ENCODE measurements around the gene HNRNPA2B1.

Gene HNRNPA2B1

GRCh38 chr7:26200444-26201246 is at the start of gene HNRNPA2B1:
Gene HNRNPA2B1, minus strand, starts transcription at chr7:26200746. Its CDS starts 169 bp downstream, at chr7:26200577.
- DNase-seq = peak; percentile 92

- DNase-seq = no peak
Measured at GRCh38 chr7:26250239-26250638, 49.7 kb upstream of the HNRNPA2B1 start.

DNA sequence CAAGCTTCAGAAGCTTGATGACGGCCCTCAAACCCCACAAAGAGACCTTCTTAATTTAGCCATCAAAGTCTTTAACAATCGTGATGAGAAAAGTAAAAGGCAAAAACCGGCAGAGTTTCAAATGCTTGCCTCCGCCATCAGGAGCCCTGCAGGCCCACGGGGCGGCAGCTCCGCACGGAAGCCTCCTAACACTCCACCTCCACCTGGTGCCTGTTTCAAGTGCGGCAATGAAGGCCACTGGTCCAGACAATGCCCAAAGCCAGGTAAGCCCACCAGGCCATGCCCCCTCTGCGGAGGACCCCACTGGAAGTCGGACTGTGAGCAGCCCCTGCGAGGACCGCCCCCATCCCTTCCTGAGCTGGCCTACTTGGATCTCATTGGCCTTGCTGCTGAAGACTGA is 44.6 kb upstream of the HNRNPA2B1 start:
- DNase-seq = no peak

GRCh38 chr7:26238032-26238431 is 37.5 kb upstream of the HNRNPA2B1 start:
- no peak for DNase-seq

- no peak for DNase-seq
Measured at GRCh38 chr7:26237035-26237807, 36.7 kb upstream of the HNRNPA2B1 start.

DNA sequence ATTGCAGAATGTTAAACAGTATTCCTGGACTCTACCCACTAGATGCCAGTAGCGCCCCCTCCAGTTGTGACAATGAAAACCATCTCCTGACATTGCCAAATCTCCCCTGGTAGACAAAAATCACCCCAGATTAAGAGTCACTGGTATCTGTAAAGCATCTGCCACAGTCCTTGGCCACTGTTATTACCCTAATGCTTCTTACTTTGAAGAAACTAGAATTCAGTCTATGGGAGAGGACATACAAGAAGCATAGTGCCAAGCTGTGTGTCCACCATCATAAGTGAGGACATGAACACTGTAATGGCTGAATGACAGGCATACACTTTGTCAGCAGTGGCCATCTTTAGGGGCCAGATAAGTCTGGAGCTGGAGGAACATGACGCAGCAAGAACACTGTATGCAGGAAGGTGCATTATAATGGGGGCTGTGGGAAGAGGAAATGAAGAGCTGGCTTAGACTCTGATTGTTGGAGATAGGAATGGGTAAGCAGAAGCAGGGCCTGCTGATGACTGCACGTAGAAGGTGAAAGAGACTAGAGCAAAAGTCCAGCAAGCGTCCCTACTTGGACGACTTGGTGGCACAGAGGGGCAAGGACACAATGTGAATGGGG is 33.5 kb upstream of the HNRNPA2B1 start:
- no peak for DNase-seq

DNA sequence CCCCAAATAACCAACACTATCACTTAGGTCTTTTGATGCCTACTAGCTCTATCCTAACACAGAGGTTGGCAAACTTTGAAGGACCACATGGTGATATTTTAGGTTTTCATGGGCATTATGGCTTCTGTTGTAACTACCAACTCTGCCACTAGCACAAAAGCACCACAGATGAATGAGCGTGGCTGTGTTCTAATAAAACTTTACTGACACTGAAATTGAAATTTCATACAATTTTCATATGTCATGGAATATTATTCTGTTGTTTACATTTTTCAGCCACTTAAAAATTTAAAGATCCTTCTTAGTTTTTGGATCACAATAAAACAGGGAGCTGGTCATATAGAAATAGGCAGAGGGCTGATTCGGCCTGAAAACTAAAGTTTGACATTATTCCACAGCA is 27.4 kb upstream of the HNRNPA2B1 start:
- no peak for DNase-seq

- DNase-seq = no peak
Measured at GRCh38 chr7:26224359-26224758, 23.8 kb upstream of the HNRNPA2B1 start.

- no peak for DNase-seq
Measured at GRCh38 chr7:26216049-26216448, 15.5 kb upstream of the HNRNPA2B1 start.

DNA sequence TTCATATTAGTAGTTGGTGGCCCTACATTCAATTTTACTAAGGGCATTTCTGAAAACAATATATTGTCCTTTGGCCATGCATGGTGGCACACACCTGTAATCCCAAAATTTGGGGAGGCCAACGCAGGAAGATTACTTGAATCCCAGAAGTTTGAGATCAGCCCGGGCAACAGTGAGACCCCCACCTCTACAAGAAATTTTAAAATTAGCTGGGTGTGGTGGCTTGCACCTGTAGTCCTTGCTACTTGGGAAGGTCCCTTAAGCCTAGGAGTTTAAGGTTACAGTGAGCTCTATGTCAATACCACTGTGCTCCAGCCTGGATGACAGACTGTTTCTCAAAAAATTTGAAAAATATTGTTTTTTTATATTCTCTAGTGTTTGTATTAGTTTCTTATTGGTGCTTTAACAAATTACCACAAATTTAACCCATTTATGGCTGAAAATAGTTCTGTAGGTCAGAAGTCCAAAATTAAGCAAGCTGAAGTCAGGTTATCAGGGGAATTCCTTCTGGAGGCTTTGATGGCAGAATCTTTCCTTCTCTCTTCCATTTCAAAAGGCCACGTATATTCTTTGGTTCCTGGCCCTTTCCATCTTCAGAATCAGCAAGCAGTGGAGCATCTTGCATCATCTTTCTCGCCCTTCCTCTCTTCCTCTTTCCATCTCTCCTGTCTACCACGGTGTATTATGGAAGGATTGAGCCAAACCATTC is 13.4 kb upstream of the HNRNPA2B1 start:
- DNase-seq = no peak

- DNase-seq = no peak
Measured at GRCh38 chr7:26212921-26213718, 12.6 kb upstream of the HNRNPA2B1 start.

DNA sequence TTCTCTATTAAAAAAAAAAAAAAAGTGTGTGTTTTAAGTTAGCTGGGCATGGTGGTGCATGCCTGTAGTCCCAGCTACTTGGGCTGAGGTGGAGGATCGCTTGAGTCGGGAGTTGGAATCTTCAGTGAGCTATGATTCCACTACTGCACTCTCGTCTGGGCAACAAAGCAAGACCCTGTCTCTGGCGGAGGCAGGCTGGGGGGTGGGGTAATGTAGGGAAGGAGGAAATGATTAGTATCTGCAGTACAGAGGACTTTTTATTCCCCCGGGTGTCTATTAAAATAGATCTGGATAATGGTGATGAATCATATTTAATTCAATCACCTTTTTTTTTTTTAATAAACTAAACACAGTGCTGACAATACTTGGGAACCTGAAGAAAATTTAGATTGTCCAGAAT is 7.5 kb upstream of the HNRNPA2B1 start:
- DNase-seq = no peak

DNA sequence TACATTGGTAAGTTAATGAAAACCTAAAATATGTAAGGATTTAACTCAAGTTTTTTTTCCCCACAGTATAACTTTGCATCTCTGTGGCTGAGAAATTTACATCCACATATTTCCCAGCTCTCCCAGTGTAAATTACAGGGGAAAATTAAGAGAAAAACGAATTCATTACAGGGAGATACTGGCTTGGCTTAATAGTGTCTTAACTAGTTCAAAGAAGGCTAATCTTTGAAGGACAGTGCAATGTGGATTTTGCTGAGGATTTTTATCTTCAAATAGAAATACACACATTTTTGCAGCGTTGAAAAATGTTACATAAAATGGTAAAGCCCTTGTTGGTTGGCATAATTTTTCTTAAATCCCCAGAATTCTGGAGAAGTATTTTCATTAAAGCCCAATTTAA is 2.5 kb upstream of the HNRNPA2B1 start:
- DNase-seq = no peak

DNA sequence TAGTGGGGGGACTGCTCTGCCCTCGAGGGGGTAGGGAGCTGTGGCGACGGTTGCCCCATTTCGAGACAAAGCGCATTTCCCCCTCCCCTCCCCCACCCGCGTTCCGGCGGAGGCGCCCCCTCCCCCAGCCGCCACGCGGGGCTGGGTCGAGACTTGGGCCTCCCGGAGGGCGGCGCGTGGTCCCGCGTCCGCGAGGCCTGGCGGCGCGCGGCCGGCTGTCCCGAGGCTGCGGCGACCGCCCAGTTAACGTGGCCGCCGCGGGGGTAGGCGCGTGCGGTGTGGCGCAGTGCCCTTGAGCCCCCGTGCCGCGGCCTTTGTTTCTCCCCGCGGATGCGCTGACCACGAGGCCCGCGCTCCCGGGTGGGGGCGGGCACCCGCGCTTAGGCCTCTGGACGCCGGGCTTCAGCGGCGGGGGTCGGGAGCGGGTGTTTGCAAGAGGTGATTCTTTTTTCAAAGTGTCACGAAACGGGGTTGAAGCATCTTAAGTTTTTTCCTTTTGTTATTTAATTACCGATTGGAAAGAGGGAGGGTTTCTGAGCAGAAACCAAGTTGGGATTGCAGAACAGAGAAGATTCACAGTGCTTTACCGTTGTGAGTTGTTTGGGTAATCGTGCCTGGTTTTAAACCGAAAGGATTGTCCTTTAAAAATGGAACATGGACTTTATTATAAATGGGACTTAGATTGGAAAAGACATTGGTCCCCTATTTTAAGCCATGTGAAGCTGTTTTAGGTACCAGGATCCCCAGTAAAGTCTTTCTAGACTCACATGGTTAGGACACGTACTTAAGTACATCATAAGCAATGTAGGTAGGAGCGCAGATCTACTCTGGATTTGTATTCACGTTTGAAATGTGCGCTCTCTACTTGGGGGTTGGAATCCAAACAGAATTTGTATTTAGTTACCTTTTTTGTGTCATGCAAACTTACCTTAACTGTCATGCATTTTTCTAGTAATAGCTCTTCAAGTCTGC is 1.8 kb upstream of the HNRNPA2B1 start:
- no peak for DNase-seq

DNA sequence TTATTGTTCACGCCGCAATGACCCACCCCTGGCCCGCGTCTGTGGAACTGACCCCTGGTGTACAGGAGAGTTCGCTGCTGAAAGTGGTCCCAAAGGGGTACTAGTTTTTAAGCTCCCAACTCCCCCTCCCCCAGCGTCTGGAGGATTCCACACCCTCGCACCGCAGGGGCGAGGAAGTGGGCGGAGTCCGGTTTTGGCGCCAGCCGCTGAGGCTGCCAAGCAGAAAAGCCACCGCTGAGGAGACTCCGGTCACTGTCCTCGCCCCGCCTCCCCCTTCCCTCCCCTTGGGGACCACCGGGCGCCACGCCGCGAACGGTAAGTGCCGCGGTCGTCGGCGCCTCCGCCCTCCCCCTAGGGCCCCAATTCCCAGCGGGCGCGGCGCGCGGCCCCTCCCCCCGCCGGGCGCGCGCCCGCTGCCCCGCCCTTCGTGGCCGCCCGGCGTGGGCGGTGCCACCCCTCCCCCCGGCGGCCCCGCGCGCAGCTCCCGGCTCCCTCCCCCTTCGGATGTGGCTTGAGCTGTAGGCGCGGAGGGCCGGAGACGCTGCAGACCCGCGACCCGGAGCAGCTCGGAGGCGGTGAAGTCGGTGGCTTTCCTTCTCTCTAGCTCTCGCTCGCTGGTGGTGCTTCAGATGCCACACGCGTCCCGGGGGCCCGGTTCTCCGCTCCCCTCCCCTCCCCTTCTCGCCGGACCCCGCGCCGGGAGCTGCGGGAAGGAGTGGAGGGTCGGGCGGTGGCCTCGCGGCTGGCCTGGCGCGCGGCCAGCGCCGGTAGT is 887 bp upstream of the HNRNPA2B1 start, which contains the start of gene CBX3:
CBX3 (plus strand) TSS at position 499 of the 772 bp plus-strand sequence. CDS start 1,254 bp downstream, outside the sequence.
- peak; percentile 90 for DNase-seq

- peak; percentile 82 for DNase-seq
Measured at GRCh38 chr7:26200038-26200443, 505 bp downstream of the HNRNPA2B1 start.

- no peak for DNase-seq
Measured at GRCh38 chr7:26199301-26200037, 1.1 kb downstream of the HNRNPA2B1 start.

DNA sequence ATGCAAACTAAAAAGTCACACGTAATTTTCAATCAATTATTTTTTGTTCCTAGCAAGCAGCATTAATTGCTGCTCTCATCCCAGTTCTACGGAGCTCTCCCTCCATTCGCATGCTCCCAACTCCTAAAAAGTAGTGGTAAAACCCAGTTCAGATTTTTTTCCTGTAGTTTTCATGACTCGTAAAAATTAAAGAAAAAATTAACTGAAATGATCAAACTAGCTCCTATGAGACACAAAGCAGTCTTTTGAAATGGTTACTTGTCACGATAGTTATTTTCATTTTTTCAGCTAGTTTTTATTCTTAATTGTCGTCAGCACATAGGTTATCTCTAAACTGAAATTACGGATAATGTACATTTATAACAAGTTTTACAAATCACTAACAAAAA is 1.8 kb downstream of the HNRNPA2B1 start:
- DNase-seq = no peak

GRCh38 chr7:26198133-26198780 is 2.3 kb downstream of the HNRNPA2B1 start:
- DNase-seq = no peak
